HG03025 (cell line): ENCODE measurements around the gene FUBP3.
"Not testable (repeated sequence)": the region's sequence is repeated elsewhere in the genome, so short reads cannot be mapped to it uniquely, and the experiment has no call there.

Experiments
- ATAC-seq: cut with Tn5 transposase; IDR thresholded peaks from one replicate; pipeline ENCODE4 v1.9.1; 2021; ENCODE audit warnings: mild to moderate bottlenecking, moderate library complexity; ENCODE audit not compliant: unreplicated experiment, low FRiP score

The FUBP3 gene

DNA sequence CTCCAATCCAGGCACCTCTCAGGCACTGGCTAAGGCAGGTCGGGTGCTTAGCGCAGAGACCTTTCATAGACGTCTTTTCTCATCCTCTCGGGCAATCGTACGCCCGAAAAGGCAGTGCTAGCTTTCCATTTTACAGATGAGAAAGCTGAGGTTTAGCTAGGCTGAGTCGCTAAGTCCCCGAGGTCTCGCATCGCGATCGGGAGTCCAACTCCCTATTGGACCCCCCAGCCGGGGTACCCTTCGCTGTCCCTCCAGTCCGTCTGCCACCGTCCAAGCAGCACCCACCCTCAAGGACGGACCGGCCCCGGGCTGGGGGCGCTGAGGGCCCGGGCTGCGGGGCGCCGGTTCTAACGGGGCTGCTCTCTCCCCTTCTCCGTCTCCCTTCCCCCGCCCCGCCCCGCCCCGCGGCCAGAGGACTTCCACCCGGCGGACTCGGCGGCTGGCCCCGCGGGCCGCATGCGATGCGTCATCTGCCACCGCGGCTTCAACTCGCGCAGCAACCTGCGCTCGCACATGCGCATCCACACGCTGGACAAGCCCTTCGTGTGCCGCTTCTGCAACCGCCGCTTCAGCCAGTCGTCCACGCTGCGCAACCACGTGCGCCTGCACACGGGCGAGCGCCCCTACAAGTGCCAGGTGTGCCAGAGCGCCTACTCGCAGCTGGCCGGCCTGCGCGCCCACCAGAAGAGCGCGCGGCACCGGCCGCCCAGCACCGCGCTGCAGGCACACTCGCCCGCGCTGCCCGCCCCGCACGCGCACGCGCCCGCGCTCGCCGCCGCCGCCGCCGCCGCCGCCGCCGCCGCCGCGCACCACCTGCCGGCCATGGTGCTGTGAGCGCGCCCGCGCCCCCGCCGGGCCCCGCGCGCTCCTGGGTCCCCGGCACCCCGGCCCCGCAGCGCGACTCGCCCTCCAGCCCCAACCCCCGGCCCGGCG, 101.7 kb downstream of the FUBP3 start:
- ATAC-seq: no peak

DNA sequence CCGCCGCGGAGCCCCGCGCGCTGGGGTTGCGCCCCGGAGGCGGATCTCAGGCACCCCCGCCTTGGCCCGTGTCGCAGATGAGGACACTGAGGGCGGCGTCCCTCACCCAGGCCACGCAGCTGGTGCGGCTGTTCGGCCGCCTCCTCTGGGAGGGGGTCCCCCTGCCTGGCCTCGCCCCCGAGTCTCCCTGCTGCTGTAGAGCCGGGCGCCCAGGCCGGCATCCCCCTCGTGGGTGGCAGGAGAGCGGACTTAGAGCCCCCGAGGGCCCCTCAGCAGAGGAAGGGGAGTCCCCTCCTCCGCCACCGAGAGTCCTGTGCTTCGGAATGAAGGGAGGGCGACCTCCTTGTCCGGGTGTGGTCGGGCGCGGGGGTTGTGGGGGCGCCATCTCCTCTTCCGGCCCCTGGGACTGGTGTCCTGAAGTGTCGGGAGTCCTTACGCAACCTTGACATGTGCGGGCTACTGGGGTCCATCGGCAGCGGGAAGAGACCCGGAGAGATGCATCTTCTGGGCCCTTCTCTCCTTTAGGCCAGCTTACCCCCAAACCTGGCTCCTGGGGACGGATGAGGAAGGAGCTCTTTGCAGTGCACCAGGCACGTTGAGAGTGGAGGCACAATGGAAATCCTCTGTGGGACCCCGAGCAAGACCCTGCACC, 102.5 kb downstream of the FUBP3 start:
- ATAC-seq: no peak

DNA sequence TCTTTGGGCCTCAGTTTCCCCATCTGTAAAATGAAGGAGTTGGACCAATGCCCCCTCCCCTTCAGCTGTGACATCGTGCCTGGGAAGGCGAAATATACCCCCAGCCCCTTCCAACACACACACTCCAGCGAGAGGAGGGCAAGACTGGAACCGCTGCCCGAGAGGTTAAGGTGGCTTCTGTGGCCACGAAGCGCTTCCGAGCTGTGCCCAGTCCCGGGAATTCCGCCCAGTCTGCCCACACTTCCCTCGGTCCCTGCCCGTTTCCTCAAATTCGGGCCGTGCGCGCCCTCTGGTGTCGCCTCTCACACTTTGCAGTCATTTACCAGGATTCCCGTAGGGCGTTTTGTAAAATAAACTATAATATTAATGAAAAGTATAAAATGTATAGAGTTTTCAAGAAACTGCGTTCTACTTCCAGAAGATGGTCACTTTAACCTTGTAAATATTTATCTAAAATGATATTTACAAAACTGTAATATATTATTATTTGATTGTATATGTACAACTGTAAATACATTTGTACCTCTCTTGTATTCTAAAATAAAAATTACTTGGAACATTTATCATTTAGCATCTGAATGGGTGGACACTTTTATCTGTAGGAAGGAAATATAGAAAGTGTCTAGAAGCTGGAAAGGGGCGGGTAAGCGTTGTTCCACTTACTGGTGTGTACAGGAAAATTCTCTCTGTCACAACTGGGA, 103.2 kb downstream of the FUBP3 start:
- no peak for ATAC-seq

DNA sequence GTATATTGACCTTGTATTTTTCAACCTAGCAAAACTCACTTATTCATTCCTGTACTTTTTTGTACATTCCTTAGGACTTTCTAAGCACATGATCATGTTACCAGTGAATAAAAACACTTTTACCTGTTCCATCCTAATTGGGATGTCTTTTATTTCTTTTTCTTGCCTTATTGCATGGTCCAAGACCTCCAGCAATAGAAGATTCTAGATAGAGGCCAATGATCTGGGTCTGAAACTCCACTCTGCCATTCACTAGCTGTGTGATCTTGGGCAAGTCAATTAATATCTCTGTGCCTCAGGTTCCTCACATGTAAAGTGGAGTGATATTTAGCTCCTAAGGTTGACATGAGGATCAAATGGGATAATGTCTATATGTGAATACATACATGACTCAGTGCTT, 105.7 kb downstream of the FUBP3 start:
- no peak for ATAC-seq

DNA sequence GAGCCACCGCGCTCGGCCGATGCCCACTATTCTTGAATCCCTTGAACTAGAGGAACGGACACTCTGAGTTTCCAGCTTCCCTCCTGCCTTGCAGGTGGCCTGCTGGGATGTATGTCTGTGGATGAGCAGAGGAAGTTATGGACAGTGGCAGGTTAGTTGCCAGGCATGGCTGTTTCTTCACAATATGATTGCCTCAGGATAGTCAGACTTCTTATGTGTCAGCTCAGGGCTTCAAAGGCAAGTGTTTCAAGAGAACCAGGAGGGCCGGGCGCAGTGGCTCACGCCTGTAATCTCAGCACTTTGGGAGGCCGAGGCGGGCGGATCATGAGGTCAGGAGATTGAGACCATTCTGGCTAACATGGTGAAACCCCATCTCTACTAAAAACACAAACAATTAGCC, 106.6 kb downstream of the FUBP3 start:
- not testable (repeated sequence) for ATAC-seq

DNA sequence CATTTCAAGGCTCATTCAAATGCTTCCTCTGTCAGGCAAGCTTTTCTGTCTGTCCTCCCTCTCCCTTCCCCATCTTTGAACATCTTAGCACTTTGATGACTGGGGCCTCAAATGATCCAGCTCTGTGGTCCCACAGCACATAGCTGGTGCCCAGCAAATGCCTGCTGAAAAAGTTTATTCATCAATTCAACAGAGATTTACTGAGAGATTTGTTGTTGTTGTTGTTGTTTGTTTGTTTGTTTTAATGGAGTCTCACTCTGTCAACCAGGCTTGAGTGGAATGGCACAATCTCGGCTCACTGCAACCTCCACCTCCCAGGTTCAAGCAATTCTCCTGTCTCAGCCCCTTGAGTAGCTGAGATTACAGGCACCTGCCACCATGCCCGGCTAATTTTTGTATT, 108.2 kb downstream of the FUBP3 start:
- no peak for ATAC-seq
